Fibroblast of lung (primary cell): ENCODE data around the gene SORCS2.

ENCODE experiments used
- CTCF ChIP-seq, 2 donors: IDR thresholded peaks in 1 of 2; conservative IDR thresholded peaks in 1 of 2; 1 replicate in 1 of 2; 2 replicates in 1 of 2; pipeline ENCODE4 v1.5.1; 2011 to 2012; ENCODE audit warnings: low read length in 2 of 2, control low read depth in 1 of 2, inconsistent platforms in 1 of 2, low read depth in 1 of 2, mild to moderate bottlenecking in 1 of 2
- EZH2 ChIP-seq: IDR thresholded peaks from 2 replicates; pipeline ENCODE4 v1.5.1; 2012; ENCODE audit warnings: low read length, control low read depth, mild to moderate bottlenecking; ENCODE audit errors: missing control alignments

DNA sequence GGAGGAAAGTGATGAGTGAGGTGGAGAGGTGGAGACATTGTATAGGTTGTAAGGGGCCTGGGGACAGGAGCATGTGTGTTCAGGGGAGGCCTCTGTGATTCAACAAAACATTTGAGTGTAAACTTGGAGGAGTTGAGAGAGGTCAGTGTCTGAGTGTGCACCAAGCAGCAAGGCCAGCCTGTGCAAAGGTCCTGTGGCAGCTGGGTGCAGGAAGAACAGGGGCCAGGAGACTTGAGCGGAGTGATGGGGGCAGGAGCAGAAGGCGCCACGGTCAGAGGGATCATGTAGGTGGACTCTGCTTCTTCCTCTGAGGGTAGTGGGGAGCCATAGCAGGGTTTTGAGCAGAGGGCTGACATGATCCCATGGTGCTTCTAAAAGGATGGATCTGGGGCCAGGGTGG, 252.0 kb downstream of the SORCS2 start:
- no peak for TF ChIP-seq EZH2
- no peak for TF ChIP-seq CTCF (conservative IDR thresholded peaks at IDR 0.05 in 1 of 2, IDR thresholded peaks at IDR 0.05 in 1 of 2; ENCODE audit: low read depth in 1 of 2, low read length in 2 of 2)
